Measurements from ENCODE around the gene SUGP1. TPM values are rescaled to one million over a fixed set of nuclear protein-coding genes. Genes with fewer than 3 reads are reported as not detected.

SUGP1 gene
- total RNA-seq, 1 donor from 2014 or later, result 59.1 TPM

- Histone ChIP-seq H3K4me1 (ENCODE audit: insufficient read depth, low read length) (peaks cover 3% of the 10 kb centered on the region), H3K9me3 (ENCODE audit: insufficient read depth, low read depth, low read length) (no peaks in the 10 kb centered on the region), H3K4me3 (ENCODE audit: insufficient read depth, low read depth, low read length) (no peak overlapping the region), H3K4me2 (ENCODE audit: low read length) (no peak overlapping the region), H4K20me1 (ENCODE audit: insufficient read depth, low read length) (peaks cover 4% of the 10 kb centered on the region), H2AFZ (ENCODE audit: low read depth, low read length) (no peak overlapping the region), H3K27ac (ENCODE audit: low read depth, low read length) (no peak overlapping the region), H3K9ac (ENCODE audit: low read length) (no peak overlapping the region), H3K27me3 (ENCODE audit: insufficient read depth, low read length) (no peaks in the 10 kb centered on the region), H3K79me2 (ENCODE audit: insufficient read depth, low read length) (no peaks in the 10 kb centered on the region), H3K36me3 (ENCODE audit: insufficient read depth, low read length) (peaks cover 20% of the 10 kb centered on the region)
- Mint-ChIP-seq H3K27ac (ENCODE audit: unreplicated experiment) (no peak overlapping the region), H3K4me3 (ENCODE audit: unreplicated experiment) (no peak overlapping the region), H3K36me3 (ENCODE audit: low read depth, unreplicated experiment) (peaks cover 18% of the 10 kb centered on the region), H3K27me3 (ENCODE audit: low read depth, unreplicated experiment) (no peaks in the 10 kb centered on the region), H3K4me1 (ENCODE audit: low read depth, unreplicated experiment) (peaks cover 8% of the 10 kb centered on the region), H3K9me3 (ENCODE audit: unreplicated experiment) (peaks cover 4% of the 10 kb centered on the region)
- FAIRE-seq, result no peak
- TF ChIP-seq, protein P1, sequence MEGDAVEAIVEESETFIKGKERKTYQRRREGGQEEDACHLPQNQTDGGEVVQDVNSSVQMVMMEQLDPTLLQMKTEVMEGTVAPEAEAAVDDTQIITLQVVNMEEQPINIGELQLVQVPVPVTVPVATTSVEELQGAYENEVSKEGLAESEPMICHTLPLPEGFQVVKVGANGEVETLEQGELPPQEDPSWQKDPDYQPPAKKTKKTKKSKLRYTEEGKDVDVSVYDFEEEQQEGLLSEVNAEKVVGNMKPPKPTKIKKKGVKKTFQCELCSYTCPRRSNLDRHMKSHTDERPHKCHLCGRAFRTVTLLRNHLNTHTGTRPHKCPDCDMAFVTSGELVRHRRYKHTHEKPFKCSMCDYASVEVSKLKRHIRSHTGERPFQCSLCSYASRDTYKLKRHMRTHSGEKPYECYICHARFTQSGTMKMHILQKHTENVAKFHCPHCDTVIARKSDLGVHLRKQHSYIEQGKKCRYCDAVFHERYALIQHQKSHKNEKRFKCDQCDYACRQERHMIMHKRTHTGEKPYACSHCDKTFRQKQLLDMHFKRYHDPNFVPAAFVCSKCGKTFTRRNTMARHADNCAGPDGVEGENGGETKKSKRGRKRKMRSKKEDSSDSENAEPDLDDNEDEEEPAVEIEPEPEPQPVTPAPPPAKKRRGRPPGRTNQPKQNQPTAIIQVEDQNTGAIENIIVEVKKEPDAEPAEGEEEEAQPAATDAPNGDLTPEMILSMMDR (IDR thresholded peaks at IDR 0.05; ENCODE audit: insufficient read depth, low read depth, low read length), result no peak
- TF ChIP-seq EZH2 (IDR thresholded peaks at IDR 0.05; ENCODE audit: insufficient read depth, low read length), result no peak
- no peak for DNase-seq (ENCODE audit: low read depth)
Measured at GRCh38 chr19:19280561-19280960, 39.7 kb downstream of the SUGP1 start.

- Histone ChIP-seq H3K4me2 (ENCODE audit: low read length) (no peak overlapping the region), H4K20me1 (ENCODE audit: insufficient read depth, low read length) (peaks cover 4% of the 10 kb centered on the region), H3K36me3 (ENCODE audit: insufficient read depth, low read length) (peaks cover 20% of the 10 kb centered on the region), H2AFZ (ENCODE audit: low read depth, low read length) (no peak overlapping the region), H3K9ac (ENCODE audit: low read length) (no peak overlapping the region), H3K4me1 (ENCODE audit: insufficient read depth, low read length) (peaks cover 3% of the 10 kb centered on the region), H3K79me2 (ENCODE audit: insufficient read depth, low read length) (no peaks in the 10 kb centered on the region), H3K27ac (ENCODE audit: low read depth, low read length) (no peak overlapping the region), H3K4me3 (ENCODE audit: insufficient read depth, low read depth, low read length) (no peak overlapping the region), H3K9me3 (ENCODE audit: insufficient read depth, low read depth, low read length) (no peaks in the 10 kb centered on the region), H3K27me3 (ENCODE audit: insufficient read depth, low read length) (no peaks in the 10 kb centered on the region)
- peaks cover 20% of the 10 kb centered on the region for H3K36me3 Mint-ChIP-seq (ENCODE audit: low read depth, unreplicated experiment)
- no peak for TF ChIP-seq EZH2 (IDR thresholded peaks at IDR 0.05; ENCODE audit: insufficient read depth, low read length)
- TF ChIP-seq, protein P1 (IDR thresholded peaks at IDR 0.05; ENCODE audit: insufficient read depth, low read depth, low read length), result no peak
- H3K9me3 Mint-ChIP-seq (ENCODE audit: unreplicated experiment), result peaks cover 4% of the 10 kb centered on the region
- H3K27me3 Mint-ChIP-seq (ENCODE audit: low read depth, unreplicated experiment), result no peaks in the 10 kb centered on the region
- H3K4me1 Mint-ChIP-seq (ENCODE audit: low read depth, unreplicated experiment), result peaks cover 8% of the 10 kb centered on the region
- FAIRE-seq (no peak), DNase-seq (ENCODE audit: low read depth) (no peak)
- H3K4me3 Mint-ChIP-seq (ENCODE audit: unreplicated experiment), result peak overlapping the region; percentile 27
- H3K27ac Mint-ChIP-seq (ENCODE audit: unreplicated experiment), result no peak overlapping the region
Measured at GRCh38 chr19:19279853-19280252, 40.5 kb downstream of the SUGP1 start.

DNA sequence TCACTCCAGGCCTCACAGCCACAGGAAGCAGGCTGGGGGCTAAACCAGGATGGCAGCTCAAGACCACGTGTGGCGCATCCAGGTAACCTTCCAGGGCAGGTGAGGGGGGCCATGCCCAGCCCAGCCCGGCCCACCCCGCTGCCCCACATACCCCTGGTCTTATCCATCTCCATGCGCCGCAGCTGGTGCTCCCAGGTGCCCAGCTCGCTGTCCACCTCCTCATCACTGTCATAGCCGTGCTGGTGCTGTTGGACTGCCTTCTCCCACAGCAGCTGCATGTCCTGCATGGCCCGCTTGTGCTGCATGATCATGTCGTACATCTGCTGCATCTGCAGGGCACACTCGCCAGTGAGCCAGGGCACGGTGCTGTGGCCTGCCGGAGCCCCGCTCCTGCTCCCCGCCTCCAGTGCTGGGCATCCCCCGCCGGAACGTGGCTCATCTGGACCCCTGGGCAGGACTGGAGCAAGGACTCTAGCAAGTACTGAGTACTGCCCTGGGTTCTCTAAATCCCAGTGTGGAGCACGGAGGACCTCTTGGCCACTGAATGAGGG, 41.2 kb downstream of the SUGP1 start:
- Histone ChIP-seq H3K4me3 (ENCODE audit: insufficient read depth, low read depth, low read length) (no peak overlapping the region), H3K9ac (ENCODE audit: low read length) (no peak overlapping the region), H3K9me3 (ENCODE audit: insufficient read depth, low read depth, low read length) (no peaks in the 10 kb centered on the region), H3K79me2 (ENCODE audit: insufficient read depth, low read length) (no peaks in the 10 kb centered on the region), H2AFZ (ENCODE audit: low read depth, low read length) (no peak overlapping the region), H3K36me3 (ENCODE audit: insufficient read depth, low read length) (peaks cover 16% of the 10 kb centered on the region), H3K4me1 (ENCODE audit: insufficient read depth, low read length) (peaks cover 3% of the 10 kb centered on the region), H4K20me1 (ENCODE audit: insufficient read depth, low read length) (peaks cover 4% of the 10 kb centered on the region), H3K4me2 (ENCODE audit: low read length) (no peak overlapping the region), H3K27ac (ENCODE audit: low read depth, low read length) (no peak overlapping the region), H3K27me3 (ENCODE audit: insufficient read depth, low read length) (no peaks in the 10 kb centered on the region)
- Mint-ChIP-seq H3K4me1 (ENCODE audit: low read depth, unreplicated experiment) (peaks cover 8% of the 10 kb centered on the region), H3K27me3 (ENCODE audit: low read depth, unreplicated experiment) (no peaks in the 10 kb centered on the region), H3K9me3 (ENCODE audit: unreplicated experiment) (peaks cover 2% of the 10 kb centered on the region), H3K36me3 (ENCODE audit: low read depth, unreplicated experiment) (peaks cover 18% of the 10 kb centered on the region), H3K27ac (ENCODE audit: unreplicated experiment) (no peak overlapping the region), H3K4me3 (ENCODE audit: unreplicated experiment) (no peak overlapping the region)
- DNase-seq (ENCODE audit: low read depth) (no peak), FAIRE-seq (no peak)
- TF ChIP-seq, protein P1 (IDR thresholded peaks at IDR 0.05; ENCODE audit: insufficient read depth, low read depth, low read length), result no peak
- TF ChIP-seq EZH2 (IDR thresholded peaks at IDR 0.05; ENCODE audit: insufficient read depth, low read length), result no peak

Measured in astrocyte (in vitro differentiated cells and primary cell).